Type B pancreatic cell (in vitro differentiated cells): ENCODE measurements around the gene ANKS3. TPM values are rescaled to one million over a fixed set of nuclear protein-coding genes. Genes with fewer than 3 reads are reported as not detected.

Source experiments
- DNase-seq: peaks from one replicate; pipeline ENCODE4 v3.0.0; 2021; ENCODE audit warnings: mixed read lengths; ENCODE audit not compliant: unreplicated experiment; ENCODE audit errors: extremely low spot score
- H3K27ac Mint-ChIP-seq: 2 replicates; pipeline ENCODE4 v1.8.0; 2021; ENCODE audit warnings: mild to moderate bottlenecking, mixed read lengths
- H3K27me3 Mint-ChIP-seq: 2 replicates; pipeline ENCODE4 v1.8.0; 2021; ENCODE audit warnings: mixed read lengths
- H3K36me3 Mint-ChIP-seq: 2 replicates; pipeline ENCODE4 v1.8.0; 2021; ENCODE audit warnings: mixed read lengths
- H3K4me1 Mint-ChIP-seq: one replicate; pipeline ENCODE4 v1.8.0; 2021; ENCODE audit warnings: mixed read lengths; ENCODE audit not compliant: unreplicated experiment
- H3K4me3 Mint-ChIP-seq: 2 replicates; pipeline ENCODE4 v1.8.0; 2021; ENCODE audit warnings: mild to moderate bottlenecking, mixed read lengths
- H3K9me3 Mint-ChIP-seq: 2 replicates; pipeline ENCODE4 v1.8.0; 2021; ENCODE audit warnings: mixed read lengths
- total RNA-seq: library from RNA; stranded (reverse); gene quantifications from 2 replicates; pipeline ENCODE4 v1.2.1, GENCODE V29; 2021; ENCODE audit warnings: low replicate concordance
- TF ChIP-seq, protein P1 (sequence below): fragments of 200-600 bp; sonication (generic); conservative IDR thresholded peaks from 2 replicates; pipeline ENCODE4 v1.5.0; 2021; ENCODE audit warnings: antibody characterized with exemption, mild to moderate bottlenecking

Gene ANKS3
- total RNA-seq, 1 donor from 2014 or later = 36.7 TPM

DNA sequence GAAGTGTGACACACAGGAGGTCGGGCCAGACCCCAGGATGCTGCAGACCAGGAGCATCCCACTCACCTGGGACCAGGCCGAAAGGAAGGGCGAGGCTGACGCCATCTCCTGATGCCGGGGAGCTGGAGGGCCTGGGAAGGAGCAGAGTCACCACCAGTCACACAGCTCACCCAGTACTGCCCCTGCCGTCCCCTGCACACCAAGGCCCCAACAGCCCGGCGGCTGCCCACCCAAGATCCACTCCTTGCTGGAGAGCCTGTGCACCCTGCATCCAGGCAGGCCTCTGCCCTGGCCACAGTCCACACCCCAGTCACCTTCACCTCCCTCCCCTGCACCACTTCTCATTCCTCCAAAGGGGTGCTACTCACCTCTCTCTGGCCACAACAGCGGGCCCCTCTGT, 28.1 kb upstream of the ANKS3 start:
- no peak for DNase-seq

DNA sequence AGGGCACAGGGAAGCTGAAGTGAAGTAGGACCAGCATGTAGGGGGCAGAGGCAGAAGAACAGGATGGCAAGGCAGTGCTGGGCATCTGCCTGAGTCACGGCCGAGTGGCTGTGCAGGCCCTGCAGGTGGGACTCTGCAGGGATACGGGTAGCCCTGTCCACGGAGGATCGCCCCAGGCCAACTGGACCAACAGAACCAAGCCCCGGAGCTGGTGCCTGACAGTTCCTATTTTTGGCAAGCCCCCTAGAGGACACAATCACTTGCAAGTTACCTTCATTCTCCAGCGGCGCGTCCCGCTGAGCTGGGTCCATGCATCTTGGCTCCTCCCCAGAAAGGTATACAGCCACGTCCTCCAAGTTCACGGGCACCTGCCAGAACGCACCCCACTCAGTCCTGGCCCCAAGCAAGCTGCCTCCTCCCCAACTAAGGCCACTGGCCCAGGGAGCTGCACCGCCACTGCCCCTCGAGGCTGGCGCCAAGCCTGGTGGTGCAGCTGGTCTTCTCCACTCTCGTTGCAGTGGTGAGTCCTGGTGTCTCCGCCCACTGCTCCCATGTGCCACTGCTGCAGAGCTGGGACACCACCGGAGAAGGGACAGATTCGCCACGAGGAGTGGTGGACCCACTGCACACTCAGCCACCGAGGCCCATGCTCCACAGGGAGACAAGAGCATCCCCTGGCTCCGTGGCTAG, 26.3 kb upstream of the ANKS3 start:
- H3K36me3 Mint-ChIP-seq = peaks cover 20% of the 10 kb centered on the region
- no peak overlapping the region for H3K4me3 Mint-ChIP-seq

More for the DNA sequence above, 28.1 kb upstream of the ANKS3 start:
- no peaks in the 10 kb centered on the region for H3K9me3 Mint-ChIP-seq
- H3K4me3 Mint-ChIP-seq = no peak overlapping the region
- TF ChIP-seq, protein P1, sequence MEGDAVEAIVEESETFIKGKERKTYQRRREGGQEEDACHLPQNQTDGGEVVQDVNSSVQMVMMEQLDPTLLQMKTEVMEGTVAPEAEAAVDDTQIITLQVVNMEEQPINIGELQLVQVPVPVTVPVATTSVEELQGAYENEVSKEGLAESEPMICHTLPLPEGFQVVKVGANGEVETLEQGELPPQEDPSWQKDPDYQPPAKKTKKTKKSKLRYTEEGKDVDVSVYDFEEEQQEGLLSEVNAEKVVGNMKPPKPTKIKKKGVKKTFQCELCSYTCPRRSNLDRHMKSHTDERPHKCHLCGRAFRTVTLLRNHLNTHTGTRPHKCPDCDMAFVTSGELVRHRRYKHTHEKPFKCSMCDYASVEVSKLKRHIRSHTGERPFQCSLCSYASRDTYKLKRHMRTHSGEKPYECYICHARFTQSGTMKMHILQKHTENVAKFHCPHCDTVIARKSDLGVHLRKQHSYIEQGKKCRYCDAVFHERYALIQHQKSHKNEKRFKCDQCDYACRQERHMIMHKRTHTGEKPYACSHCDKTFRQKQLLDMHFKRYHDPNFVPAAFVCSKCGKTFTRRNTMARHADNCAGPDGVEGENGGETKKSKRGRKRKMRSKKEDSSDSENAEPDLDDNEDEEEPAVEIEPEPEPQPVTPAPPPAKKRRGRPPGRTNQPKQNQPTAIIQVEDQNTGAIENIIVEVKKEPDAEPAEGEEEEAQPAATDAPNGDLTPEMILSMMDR = no peak
- H3K27ac Mint-ChIP-seq = no peak overlapping the region
- peaks cover 9% of the 10 kb centered on the region for H3K4me1 Mint-ChIP-seq
- no peaks in the 10 kb centered on the region for H3K27me3 Mint-ChIP-seq
- peaks cover 9% of the 10 kb centered on the region for H3K36me3 Mint-ChIP-seq

DNA sequence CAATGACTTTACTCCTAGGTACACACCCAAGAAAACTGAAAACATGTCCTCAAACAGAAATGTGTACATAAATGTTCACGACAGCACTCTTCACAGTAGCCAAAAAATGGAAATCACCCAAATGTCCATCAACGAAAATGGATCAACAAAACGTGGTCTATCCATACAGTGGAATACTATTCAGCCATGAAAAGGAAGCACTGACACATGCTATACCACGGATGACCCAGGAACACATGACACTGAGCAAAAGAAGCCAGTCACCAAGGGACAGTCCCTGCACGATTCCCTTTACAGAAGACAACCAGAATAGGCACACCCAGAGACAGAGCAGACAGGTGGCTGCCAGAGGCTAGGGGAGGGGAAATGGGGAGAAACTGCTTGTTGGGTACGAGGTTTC, 21.6 kb upstream of the ANKS3 start:
- Mint-ChIP-seq H3K27ac (no peak overlapping the region), H3K36me3 (peaks cover 24% of the 10 kb centered on the region), H3K4me3 (no peak overlapping the region), H3K4me1 (no peaks in the 10 kb centered on the region), H3K9me3 (no peaks in the 10 kb centered on the region), H3K27me3 (no peaks in the 10 kb centered on the region)
- TF ChIP-seq, protein P1 = no peak
- DNase-seq = no peak

More for the DNA sequence above, 26.3 kb upstream of the ANKS3 start:
- DNase-seq = no peak
- Mint-ChIP-seq H3K27me3 (no peaks in the 10 kb centered on the region), H3K9me3 (no peaks in the 10 kb centered on the region), H3K4me1 (no peaks in the 10 kb centered on the region), H3K27ac (no peak overlapping the region)
- TF ChIP-seq, protein P1 = no peak

DNA sequence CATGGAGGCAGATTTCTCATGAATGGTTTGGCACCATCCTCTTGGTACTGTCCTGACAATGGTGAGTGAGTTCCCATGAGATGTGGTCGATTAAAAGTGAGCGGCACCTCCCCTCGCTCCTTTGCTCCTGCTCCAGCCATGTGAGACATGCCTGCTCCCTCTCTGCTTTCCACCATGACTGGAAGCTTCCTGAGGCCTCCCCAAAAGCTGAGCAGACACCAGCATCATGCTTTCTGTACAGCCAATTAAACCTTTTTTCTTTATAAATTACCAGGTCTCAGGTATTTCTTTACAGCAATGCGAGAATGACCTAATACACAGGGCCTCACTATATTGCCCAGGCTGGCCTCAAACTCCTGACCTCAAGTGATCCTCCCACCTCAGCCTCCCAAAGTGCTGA, 20.8 kb upstream of the ANKS3 start:
- H3K36me3 Mint-ChIP-seq = peaks cover 22% of the 10 kb centered on the region
- no peaks in the 10 kb centered on the region for H3K4me1 Mint-ChIP-seq
- DNase-seq = no peak
- TF ChIP-seq, protein P1 = no peak
- no peak overlapping the region for H3K4me3 Mint-ChIP-seq
- no peaks in the 10 kb centered on the region for H3K27me3 Mint-ChIP-seq
- H3K9me3 Mint-ChIP-seq = no peaks in the 10 kb centered on the region
- H3K27ac Mint-ChIP-seq = no peak overlapping the region

DNA sequence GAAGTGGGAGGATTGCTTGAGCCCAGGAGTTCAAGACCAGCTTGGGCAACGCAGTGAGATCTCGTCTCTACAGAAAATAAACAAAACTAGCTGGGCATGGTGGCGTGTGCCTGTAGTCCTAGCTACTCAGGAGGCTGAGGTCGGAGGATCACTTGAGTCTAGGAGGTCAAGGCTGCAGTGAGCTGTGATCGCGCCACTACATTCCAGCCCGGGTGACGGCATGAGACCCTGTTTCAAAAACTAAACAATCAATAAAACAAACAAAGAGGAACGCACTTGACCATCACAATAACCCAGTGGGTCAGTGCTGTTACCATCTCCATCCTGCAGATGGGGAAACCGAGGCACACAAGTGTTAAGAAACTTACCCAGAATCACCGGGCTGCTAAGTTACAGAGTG, 19.2 kb upstream of the ANKS3 start:
- Mint-ChIP-seq H3K27me3 (no peaks in the 10 kb centered on the region), H3K9me3 (no peaks in the 10 kb centered on the region), H3K36me3 (peaks cover 15% of the 10 kb centered on the region), H3K4me3 (no peak overlapping the region), H3K4me1 (no peaks in the 10 kb centered on the region), H3K27ac (no peak overlapping the region)
- DNase-seq = no peak
- TF ChIP-seq, protein P1 = no peak
